Lower lobe of right lung (tissue), 2 donors: ENCODE data around the gene PRSS48. TPM values are rescaled to one million over a fixed set of nuclear protein-coding genes. Genes with fewer than 3 reads are reported as not detected.

Source experiments
- ATAC-seq, 2 donors: fragments of 200-7000 bp; cut with Tn5 transposase; one replicate each; pipeline ENCODE4 v1.9.1; 2020 to 2022; ENCODE audit warnings: mild to moderate bottlenecking in 2 of 2, moderate library complexity in 2 of 2
- DNase-seq: peaks from one replicate; pipeline ENCODE4 v3.0.0-alpha.2; 2020
- H3K27ac ChIP-seq: fragments of 200-600 bp; one replicate; pipeline ENCODE4 v1.8.0; 2022
- H3K27me3 ChIP-seq: fragments of 200-600 bp; one replicate; pipeline ENCODE4 v1.8.0; 2022; ENCODE audit warnings: low read depth
- H3K36me3 ChIP-seq: fragments of 200-600 bp; one replicate; pipeline ENCODE4 v1.8.0; 2022; ENCODE audit warnings: mild to moderate bottlenecking
- H3K4me1 ChIP-seq: fragments of 200-600 bp; one replicate; pipeline ENCODE4 v1.8.0; 2022
- H3K4me3 ChIP-seq: fragments of 200-600 bp; one replicate; pipeline ENCODE4 v1.8.0; 2022; ENCODE audit warnings: mild to moderate bottlenecking
- H3K9me3 ChIP-seq: fragments of 200-600 bp; one replicate; pipeline ENCODE4 v1.8.0; 2022
- intact Hi-C: fragments of 100-400 bp; cut with DNase I; formaldehyde crosslinking; loops from one replicate; pipeline ENCODE4 v1.11.0; 2022
- total RNA-seq: library from RNA; stranded (reverse); fragmentation: NEBNext Ultra II Directional; extraction: Animal tissue kit (Norgen Biotek cat#: 25700); gene quantifications from one replicate; pipeline ENCODE4 v1.2.1, GENCODE V29; 2021
- TF ChIP-seq, protein P1 (sequence below): fragments of 200-600 bp; IDR thresholded peaks from one replicate; pipeline ENCODE4 v1.8.0; 2022; ENCODE audit warnings: antibody characterized with exemption, mild to moderate bottlenecking
- donor health status: DM: no; HTN: yes; CAD: no; lungs with severe emphysema.

The PRSS48 gene
- total RNA-seq, 1 donor from 2014 or later = not detected

DNA sequence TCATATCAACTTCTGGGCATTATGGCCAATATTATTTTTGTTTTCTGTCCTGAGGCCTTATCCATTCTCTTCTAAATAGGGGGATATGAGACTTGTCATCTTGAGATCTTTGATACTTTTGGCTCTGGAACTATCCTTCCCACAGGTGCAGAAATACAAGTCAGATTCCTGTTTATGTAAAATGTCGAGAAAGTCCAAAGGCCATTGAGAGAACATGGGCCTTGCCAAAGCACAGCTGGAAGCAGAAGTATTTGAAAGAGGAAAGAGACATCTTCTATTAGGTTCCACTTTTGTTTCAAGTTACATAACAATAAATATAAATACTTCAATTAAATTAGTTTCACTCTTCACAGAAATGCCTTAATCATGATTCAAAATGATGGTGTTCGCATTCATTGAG is 20.8 kb upstream of the PRSS48 start:
- TF ChIP-seq, protein P1, sequence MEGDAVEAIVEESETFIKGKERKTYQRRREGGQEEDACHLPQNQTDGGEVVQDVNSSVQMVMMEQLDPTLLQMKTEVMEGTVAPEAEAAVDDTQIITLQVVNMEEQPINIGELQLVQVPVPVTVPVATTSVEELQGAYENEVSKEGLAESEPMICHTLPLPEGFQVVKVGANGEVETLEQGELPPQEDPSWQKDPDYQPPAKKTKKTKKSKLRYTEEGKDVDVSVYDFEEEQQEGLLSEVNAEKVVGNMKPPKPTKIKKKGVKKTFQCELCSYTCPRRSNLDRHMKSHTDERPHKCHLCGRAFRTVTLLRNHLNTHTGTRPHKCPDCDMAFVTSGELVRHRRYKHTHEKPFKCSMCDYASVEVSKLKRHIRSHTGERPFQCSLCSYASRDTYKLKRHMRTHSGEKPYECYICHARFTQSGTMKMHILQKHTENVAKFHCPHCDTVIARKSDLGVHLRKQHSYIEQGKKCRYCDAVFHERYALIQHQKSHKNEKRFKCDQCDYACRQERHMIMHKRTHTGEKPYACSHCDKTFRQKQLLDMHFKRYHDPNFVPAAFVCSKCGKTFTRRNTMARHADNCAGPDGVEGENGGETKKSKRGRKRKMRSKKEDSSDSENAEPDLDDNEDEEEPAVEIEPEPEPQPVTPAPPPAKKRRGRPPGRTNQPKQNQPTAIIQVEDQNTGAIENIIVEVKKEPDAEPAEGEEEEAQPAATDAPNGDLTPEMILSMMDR = no peak
- no peaks in the 10 kb centered on the region for H3K36me3 ChIP-seq
- intact Hi-C loops = no loop called here
- H3K4me3 ChIP-seq = no peak overlapping the region
- H3K27ac ChIP-seq = no peak overlapping the region
- H3K4me1 ChIP-seq = peaks cover 8% of the 10 kb centered on the region
- H3K9me3 ChIP-seq = no peaks in the 10 kb centered on the region
- DNase-seq (no peak), ATAC-seq (no peak)
- no peaks in the 10 kb centered on the region for H3K27me3 ChIP-seq

DNA sequence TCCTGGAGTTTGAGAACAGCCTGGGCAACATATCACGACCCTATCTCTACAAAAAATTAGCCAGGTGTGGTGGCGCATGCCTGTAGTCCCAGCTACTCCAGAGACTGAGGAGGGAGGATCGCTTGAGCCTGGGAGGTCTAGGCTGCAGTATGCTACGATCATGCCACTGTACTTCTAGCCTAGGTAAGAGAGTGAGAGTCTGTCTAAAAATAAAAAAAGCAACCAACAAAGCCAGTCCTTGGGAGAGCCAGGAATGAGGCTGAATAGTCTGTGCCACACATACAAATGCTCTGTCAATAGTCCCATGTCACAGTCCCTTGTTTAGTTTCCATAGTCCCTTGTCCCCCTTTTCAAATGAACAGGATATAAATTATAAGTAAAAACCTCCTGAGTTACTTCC is 19.3 kb upstream of the PRSS48 start:
- H3K27me3 ChIP-seq = no peaks in the 10 kb centered on the region
- H3K27ac ChIP-seq = no peak overlapping the region
- TF ChIP-seq, protein P1 = no peak
- H3K4me3 ChIP-seq = no peak overlapping the region
- H3K9me3 ChIP-seq = no peaks in the 10 kb centered on the region
- no peak for DNase-seq
- H3K36me3 ChIP-seq = no peaks in the 10 kb centered on the region
- ATAC-seq = no peak
- intact Hi-C loops = no loop called here
- H3K4me1 ChIP-seq = no peaks in the 10 kb centered on the region

DNA sequence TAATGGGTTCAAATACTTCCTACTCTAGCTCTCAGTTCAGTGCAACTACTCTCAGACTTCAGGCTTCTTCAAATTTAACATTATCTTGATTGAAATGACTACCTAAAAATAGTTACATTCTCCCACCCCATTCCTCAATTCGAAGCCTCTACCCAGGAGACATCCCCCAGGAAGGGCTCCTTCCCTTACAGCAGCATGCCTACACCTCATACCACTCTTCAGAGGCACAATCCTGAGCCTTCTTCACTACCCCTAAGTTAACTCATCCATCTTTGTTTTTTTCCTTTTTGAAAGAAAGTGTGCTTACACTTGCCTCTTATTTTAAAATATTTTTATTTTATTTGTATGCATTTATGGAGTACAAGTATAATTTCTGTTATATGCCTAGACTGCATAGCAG is 17.2 kb upstream of the PRSS48 start:
- H3K27me3 ChIP-seq = no peaks in the 10 kb centered on the region
- intact Hi-C loops = no loop called here
- no peaks in the 10 kb centered on the region for H3K36me3 ChIP-seq
- H3K27ac ChIP-seq = no peak overlapping the region
- no peaks in the 10 kb centered on the region for H3K4me1 ChIP-seq
- DNase-seq = no peak
- ATAC-seq = no peak
- H3K4me3 ChIP-seq = no peak overlapping the region
- H3K9me3 ChIP-seq = no peaks in the 10 kb centered on the region
- TF ChIP-seq, protein P1 = no peak

DNA sequence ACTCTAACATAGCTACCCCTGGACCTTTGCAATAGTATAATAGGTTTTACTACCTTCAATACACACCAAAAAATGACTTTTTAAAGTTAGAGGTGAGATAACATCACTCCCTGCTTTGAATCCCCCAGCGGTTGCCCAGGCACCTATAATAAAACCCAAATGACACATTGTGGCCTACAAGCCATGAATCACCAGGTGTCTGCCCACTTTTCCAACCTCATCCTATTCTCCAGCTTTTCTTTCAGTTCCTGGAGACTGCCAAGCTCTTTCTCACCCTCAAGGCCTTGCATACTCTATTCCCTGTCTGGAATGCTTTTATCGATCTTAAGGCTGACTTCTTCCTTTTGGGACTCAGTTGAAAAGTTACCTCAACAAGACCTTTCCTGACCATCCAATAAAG is 16.4 kb upstream of the PRSS48 start:
- Histone ChIP-seq H3K9me3 (no peaks in the 10 kb centered on the region), H3K27ac (no peak overlapping the region), H3K4me1 (no peaks in the 10 kb centered on the region), H3K36me3 (no peaks in the 10 kb centered on the region), H3K4me3 (no peak overlapping the region), H3K27me3 (no peaks in the 10 kb centered on the region)
- TF ChIP-seq, protein P1 = no peak
- DNase-seq (no peak), ATAC-seq (no peak)
- intact Hi-C loops = no loop called here

DNA sequence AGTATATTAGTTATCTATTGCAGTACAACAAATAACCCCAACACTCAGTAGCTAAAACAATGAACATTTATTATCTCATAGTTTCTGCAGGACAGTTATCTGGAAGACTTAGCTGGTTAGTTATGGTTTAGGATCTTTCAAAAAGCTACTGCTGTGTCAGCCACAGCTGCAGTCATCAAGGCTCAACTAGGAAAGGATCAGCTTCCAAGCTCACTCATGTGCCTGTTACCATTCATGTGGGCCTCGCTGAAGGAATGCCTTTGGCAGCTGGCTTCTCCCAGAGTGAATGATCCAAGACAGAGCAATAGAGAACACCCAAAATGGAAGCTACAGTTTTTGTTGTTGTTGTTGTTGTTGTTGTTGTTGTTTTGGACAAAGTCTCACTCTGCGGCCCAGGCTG is 13.5 kb upstream of the PRSS48 start:
- Histone ChIP-seq H3K36me3 (no peaks in the 10 kb centered on the region), H3K4me3 (no peak overlapping the region), H3K9me3 (no peaks in the 10 kb centered on the region), H3K27ac (no peak overlapping the region), H3K4me1 (peaks cover 5% of the 10 kb centered on the region), H3K27me3 (no peaks in the 10 kb centered on the region)
- TF ChIP-seq, protein P1 = no peak
- no peak for ATAC-seq
- no peak for DNase-seq
- intact Hi-C loops = no loop called here

DNA sequence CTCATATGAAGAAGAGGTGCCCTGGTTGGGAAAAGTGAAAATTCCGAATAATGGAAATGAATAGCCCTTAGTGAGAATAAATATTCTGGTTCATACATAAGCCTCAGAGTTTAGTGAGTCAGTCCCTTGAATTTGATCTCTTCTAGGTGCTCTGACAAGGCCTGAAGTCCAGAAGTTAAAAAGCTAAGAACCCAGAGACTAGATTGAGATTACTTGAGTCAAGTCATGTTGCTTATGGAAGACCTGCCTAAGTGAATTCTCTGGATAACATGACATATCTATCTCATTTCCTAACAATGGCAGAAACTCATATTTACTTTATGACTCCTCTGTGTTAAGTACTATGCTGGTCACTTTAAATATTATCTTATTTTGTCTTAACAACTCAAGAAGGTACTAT is 10.5 kb upstream of the PRSS48 start:
- H3K9me3 ChIP-seq = no peaks in the 10 kb centered on the region
- no peaks in the 10 kb centered on the region for H3K27me3 ChIP-seq
- intact Hi-C loops = no loop called here
- H3K4me1 ChIP-seq = peaks cover 5% of the 10 kb centered on the region
- H3K27ac ChIP-seq = no peak overlapping the region
- DNase-seq = no peak
- TF ChIP-seq, protein P1 = no peak
- ATAC-seq = no peak
- H3K4me3 ChIP-seq = no peak overlapping the region
- H3K36me3 ChIP-seq = no peaks in the 10 kb centered on the region
